AG09309 (cell line): Measurements from ENCODE around the gene SPTLC3.

Experiments used
- DNase-seq: peaks from one replicate; pipeline ENCODE4 v3.0.0-alpha.2; 2010; ENCODE audit warnings: low read depth
- H3K4me3 ChIP-seq: 2 replicates; pipeline ENCODE4 v1.5.1; 2011; ENCODE audit warnings: mild to moderate bottlenecking, low read depth, low read length, moderate library complexity; ENCODE audit not compliant: control insufficient read depth
- CTCF ChIP-seq: IDR thresholded peaks from 2 replicates; pipeline ENCODE4 v1.5.1; 2011; ENCODE audit warnings: mild to moderate bottlenecking, low read depth, low read length, inconsistent platforms; ENCODE audit not compliant: insufficient read depth, control insufficient read depth; ENCODE audit errors: missing control alignments

SPTLC3 gene

GRCh38 chr20:13147971-13148370 lies 139.2 kb downstream of the SPTLC3 start:
- DNase-seq: peak; percentile 4
- no peak for TF ChIP-seq CTCF
- H3K4me3 ChIP-seq: no peak overlapping the region

DNA sequence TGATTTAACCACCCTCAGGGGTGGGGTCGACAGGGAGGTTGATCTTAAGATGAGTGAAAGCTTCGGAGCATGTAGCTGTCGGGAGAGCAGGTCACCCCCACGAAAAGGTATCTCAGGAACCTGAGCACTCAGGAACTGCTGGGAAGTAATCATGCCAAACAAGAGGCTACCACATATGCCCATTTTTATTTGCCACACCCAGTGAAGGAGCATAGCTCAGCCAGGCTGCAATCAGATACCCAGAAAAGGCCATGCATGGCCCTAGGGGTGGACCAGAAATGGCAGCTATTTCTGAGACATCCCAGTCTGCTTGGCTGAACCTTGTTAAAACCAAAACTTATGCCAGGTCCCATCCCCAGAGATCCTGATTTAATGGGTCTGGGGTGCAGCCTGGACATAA lies 139.6 kb downstream of the SPTLC3 start:
- H3K4me3 ChIP-seq: no peak overlapping the region
- DNase-seq: no peak
- no peak for TF ChIP-seq CTCF

DNA sequence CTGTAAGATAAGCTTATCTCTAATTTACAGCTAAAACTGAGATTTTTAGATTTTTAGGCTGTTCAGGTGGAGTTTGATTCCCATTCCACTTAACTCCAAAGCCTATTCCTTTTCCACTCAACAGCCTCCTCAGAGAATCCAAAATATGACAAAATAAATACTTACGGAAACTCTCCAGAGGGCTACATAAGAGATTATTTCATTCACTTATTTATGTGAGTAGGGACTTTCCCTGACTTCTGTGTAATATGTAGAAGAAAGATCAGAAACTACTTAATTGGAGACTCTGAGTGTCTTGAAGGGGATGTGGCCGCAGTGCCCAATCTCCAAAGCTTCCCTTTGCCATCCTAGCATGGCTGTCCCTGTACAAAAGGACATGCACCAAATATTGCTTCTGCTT lies 140.2 kb downstream of the SPTLC3 start:
- no peak overlapping the region for H3K4me3 ChIP-seq
- TF ChIP-seq CTCF: no peak
- DNase-seq: no peak

DNA sequence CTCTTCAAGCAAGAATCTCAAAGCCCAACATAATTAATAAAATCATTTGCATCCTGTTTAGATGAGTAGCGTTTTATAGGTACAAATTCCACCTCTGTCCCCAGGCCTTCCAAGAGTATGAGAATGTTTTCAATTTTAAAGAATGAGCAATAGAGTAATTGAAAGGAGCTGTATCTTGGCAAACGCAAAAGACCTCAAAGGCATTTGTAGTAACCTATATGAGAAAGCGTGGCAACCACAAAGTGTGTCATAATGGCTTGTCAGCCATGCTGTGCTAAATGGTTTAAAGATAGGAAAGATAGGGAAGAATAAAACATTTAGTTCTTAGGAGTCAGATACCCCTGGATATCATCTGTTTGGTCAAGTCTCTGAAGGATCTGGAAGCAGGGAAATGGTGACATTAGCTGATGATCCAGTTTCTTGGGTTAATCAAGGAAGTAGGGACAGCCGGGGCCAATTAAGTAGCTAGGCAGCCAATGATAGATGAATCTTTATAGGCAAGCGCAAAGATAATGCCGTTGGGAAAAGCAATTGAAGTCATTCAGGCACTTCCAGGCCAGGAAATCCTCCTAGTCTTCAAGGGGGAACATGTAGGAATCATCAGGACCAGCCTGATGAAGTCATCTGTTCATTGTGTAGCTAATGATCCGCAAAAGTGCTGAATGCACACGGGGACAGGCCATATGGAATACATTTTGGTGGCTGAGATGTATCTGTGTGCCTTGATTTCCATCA lies 140.8 kb downstream of the SPTLC3 start:
- DNase-seq: peak; percentile 59
- no peak for TF ChIP-seq CTCF
- no peak overlapping the region for H3K4me3 ChIP-seq

DNA sequence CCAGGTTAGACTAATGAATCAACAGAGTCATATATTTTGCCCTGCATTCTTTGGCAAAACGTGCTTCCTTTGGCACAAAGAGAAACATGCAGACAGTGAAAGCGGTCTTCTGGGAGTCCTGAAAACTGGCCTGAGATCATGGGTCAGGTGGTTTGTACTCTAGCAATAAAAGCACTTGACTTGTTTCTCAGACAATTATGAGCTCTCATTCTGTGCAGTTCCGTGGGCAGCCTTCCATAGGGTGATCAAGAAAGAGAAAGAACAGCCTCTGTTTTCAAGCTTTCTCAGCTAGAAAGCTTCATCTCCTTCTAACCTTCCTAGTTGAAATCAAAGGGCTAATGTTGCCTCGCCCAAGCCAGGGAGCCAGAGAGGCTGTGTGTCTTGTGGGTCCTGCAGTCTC lies 149.6 kb downstream of the SPTLC3 start:
- no peak for TF ChIP-seq CTCF
- no peak for DNase-seq
- no peak overlapping the region for H3K4me3 ChIP-seq

DNA sequence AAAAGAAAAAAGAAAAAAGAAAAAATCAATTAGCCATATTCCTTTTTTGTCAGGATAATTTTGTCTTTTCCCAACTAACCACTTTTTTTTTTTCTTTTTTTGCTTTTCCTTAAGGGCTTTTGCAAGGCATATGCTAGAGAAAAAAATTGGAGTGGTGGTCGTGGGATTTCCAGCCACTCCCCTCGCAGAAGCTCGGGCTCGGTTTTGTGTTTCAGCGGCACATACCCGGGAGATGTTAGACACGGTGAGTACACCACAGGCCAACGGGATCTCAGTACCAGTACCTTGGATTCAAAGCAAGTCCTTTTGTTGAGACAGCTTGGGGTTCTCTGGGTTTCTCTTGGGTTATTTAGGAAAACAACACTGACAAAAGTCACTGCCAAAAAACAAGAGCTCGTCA lies 151.1 kb downstream of the SPTLC3 start:
- TF ChIP-seq CTCF: no peak
- no peak overlapping the region for H3K4me3 ChIP-seq
- DNase-seq: no peak

DNA sequence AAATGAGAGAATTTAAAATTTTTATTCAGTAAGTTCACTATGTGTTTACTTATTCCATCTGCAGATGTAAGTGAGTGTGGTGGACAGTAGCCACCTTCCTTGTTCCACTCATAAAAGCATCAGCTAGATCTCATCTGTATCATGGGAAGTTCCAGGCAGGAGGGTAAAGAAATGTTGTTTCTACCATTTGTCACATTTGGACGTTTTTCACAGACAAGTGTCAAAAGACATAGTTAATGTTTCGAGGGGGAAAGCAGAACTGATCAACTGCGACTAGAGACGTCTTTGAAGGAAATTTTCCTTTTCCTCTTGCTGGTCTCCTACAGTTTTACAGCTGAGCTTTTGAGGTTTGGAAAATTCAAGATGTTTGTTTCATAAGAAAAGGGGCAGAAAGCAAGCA lies 156.4 kb downstream of the SPTLC3 start:
- no peak for DNase-seq
- no peak for TF ChIP-seq CTCF
- H3K4me3 ChIP-seq: no peak overlapping the region
